HG02798 (cell line): ENCODE results near the gene TMEM207.

Experiments
- ATAC-seq: cut with Tn5 transposase; IDR thresholded peaks from one replicate; pipeline ENCODE4 v1.9.1; 2021; ENCODE audit warnings: mild to moderate bottlenecking; ENCODE audit not compliant: unreplicated experiment, poor library complexity

Gene TMEM207

GRCh38 chr3:190446573-190447279 lies 3.0 kb downstream of the TMEM207 start:
- no peak for ATAC-seq

GRCh38 chr3:190444576-190445145 lies 5.0 kb downstream of the TMEM207 start:
- no peak for ATAC-seq

DNA sequence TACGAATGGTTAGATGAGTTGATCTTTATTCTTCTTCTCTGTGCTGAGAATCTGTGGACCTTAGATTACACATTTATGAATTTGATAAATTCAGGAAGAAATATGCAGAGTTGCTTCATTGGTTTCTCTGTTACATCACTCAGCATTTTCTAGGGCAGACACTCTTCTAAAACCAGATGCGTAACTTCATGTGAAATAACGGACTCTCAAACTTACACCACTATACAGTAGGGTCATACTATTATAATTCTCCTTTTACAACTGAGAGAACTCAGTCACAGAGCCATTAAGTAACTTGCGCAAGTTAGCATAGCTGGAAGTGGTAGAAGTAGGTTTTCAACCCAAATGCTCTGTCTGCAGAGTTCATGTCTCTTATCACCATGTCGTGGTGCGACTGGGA lies 5.7 kb downstream of the TMEM207 start:
- ATAC-seq: no peak

- ATAC-seq: no peak
Observed at GRCh38 chr3:190443257-190443656, 6.4 kb downstream of the TMEM207 start.

- ATAC-seq: no peak
Observed at GRCh38 chr3:190442240-190442639, 7.5 kb downstream of the TMEM207 start.

DNA sequence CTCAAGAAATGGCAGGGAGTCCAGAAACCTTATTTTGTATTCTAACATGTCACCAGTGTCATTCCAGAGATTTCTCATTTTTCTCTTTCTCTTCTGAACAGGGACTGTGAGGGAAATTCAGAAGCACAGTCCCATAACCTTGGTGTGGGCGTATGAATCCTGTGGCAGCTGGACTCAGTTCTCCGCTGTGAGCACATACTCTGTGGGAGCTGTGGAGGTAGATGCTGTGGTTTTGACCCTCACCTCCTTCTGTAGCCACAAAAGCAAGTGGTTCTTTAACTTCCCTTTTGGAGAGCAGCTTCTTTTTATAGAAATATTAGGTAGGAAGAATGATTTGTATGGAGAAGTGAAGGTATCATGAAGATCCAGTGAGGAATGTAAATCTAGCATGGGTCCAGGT lies 13.4 kb downstream of the TMEM207 start:
- no peak for ATAC-seq

GRCh38 chr3:190435618-190436017 lies 14.1 kb downstream of the TMEM207 start:
- no peak for ATAC-seq

GRCh38 chr3:190433626-190434025 lies 16.1 kb downstream of the TMEM207 start:
- ATAC-seq: no peak

- no peak for ATAC-seq
Observed at GRCh38 chr3:190432216-190432615, 17.5 kb downstream of the TMEM207 start.

- no peak for ATAC-seq
Observed at GRCh38 chr3:190430906-190431305, 18.8 kb downstream of the TMEM207 start.

DNA sequence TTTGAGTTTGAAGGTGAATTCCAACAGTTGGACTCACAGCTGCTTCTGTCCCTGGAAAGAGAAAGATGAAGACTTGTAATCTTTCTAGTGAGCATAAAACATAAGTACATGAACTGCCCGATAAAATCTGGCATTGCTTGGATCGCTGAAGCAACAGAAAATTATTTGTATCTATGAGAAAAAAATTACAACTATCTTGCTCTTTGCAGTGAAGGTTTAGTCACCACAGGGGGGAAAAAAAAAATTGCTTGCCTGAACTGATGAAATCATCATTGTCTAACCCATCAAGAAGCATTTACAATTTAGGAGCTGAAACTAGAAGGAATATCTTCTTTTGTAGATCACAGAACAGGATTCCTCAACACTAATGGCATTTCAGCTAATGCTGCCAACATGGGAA lies 20.0 kb downstream of the TMEM207 start:
- ATAC-seq: no peak

GRCh38 chr3:190426806-190427507 lies 22.7 kb downstream of the TMEM207 start:
- no peak for ATAC-seq

- ATAC-seq: no peak
Observed at GRCh38 chr3:190425833-190426232, 23.9 kb downstream of the TMEM207 start.

DNA sequence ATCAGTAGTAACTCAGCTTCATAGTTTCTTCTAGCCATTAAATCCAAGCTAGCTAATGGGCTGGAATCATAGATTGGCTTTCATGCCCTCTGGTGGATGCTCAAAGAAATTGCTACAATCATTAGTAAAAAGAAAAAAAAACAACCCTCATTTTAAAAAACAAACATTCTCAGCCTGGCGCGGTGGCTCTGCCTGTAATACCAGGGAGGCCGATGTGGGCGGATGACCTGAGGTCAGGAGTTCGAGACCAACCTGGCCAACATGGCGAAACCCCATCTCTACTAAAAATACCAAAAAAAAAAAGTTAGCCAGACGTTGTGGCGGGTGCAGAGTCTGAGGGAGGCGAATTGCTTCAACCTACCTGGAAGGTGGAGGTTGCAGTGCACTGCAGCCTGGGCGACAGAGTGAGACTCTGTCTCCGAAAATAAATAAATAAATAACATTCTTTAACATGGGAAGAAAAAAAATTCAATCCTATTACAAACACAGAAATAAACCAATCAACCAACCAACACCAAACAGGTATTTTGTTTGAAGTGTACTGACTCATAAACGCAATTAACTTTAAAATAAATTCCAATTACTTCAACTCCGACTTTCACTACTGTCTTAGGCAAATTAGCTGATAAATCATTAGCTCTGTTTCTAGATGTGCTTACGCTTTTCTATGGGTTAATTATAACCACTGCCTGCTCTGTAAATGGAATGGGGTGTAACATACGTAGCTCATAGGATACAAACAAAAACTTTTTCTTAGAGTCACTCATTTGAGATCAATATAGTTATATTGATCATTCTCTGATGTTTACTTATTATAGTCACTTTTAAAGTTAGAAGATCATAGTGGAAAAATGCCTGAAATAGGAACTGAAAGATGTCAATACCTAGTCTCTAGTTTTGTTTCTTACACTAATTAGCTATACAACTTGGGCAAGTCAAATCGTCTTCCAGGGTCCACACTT lies 24.9 kb downstream of the TMEM207 start:
- ATAC-seq: peak; percentile 73

- ATAC-seq: no peak
Observed at GRCh38 chr3:190424108-190424477, 25.6 kb downstream of the TMEM207 start.

DNA sequence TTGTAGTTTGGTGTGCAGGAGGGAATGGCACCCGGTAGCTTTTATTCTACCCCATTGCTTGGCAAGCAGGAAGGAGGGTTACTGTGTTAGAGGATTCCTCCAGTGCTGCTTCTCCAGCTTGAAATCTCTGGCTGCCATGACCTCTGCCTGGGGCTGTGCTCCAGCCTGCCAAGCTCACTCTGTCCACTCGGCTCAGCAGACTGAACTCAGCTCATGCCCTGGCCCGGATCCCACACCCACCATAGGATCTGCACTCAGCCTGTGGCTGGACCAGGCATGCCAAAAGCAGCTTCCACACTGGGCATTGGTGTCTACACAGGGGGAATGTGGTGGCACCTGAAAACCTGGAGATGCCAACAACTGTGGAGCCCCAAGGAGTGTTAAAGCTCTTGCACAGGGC lies 35.4 kb downstream of the TMEM207 start:
- ATAC-seq: no peak

DNA sequence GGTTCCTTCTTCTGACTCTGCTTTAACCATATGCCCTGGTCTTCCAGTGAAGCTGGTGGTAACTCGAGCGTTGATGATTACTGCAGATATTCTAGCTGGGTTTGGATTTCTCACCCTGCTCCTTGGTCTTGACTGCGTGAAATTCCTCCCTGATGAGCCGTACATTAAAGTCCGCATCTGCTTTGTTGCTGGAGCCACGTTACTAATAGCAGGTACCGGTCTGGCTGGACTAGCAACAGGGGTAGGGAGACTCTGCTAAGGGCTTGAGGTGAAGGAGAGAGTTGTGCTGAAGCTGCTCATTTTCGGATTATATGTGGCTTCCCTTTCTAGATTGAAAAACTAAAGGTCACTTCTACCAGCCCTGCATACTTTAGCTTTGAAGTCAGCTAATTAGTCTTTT lies 45.0 kb downstream of the TMEM207 start:
- ATAC-seq: no peak

DNA sequence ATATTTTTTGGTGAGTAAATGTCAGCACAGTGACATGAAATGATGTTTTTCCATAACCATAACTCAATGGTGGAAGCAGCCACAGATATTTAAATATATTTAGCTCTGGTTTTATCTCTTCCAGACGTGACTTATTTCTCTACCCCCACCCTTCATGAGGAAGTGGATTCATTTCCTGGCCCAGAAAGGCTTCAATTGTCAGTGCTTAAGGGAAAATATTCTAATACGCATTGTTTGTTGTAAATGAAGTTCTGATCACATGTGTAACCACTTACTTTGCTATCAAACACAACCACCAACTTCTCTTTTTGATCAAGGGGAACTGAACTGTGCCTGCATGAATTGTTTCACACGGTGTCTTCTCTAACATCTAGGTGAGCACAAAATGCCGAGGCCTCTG lies 47.7 kb downstream of the TMEM207 start:
- ATAC-seq: no peak

GRCh38 chr3:190399677-190400076 lies 50.0 kb downstream of the TMEM207 start:
- no peak for ATAC-seq

DNA sequence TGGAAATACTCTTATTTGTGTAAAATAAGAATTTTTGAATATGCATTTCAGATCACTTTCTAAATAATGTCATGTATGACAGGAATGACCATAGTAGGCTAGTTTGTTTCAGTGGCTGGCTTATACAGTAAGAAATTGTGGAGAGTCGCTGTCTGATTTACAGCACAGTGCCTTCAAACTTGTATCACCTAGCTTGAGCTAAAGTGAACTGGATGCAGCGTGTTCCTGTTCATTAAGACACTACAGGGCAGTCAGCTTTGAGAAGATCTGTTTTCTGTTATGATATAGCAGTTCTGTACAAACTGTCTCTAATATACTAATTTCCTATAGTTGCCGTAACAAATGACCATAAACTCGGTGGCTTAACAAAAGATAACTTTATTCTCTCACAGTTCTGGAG lies 51.8 kb downstream of the TMEM207 start:
- ATAC-seq: no peak

- ATAC-seq: no peak
Observed at GRCh38 chr3:190396001-190396400, 53.7 kb downstream of the TMEM207 start.
